Measurements from ENCODE around the gene RRP1.

Gene RRP1

GRCh38 chr21:43759651-43760050, 29.7 kb upstream of the RRP1 start:
- DNase-seq, result no peak

- no peak for DNase-seq
Measured at GRCh38 chr21:43760391-43760958, 28.9 kb upstream of the RRP1 start.

- DNase-seq, result no peak
Measured at GRCh38 chr21:43761886-43762285, 27.5 kb upstream of the RRP1 start.

- no peak for DNase-seq
Measured at GRCh38 chr21:43762303-43763128, 26.9 kb upstream of the RRP1 start.

- DNase-seq, result no peak
Measured at GRCh38 chr21:43763901-43764523, 25.4 kb upstream of the RRP1 start.

- DNase-seq, result no peak
Measured at GRCh38 chr21:43764576-43765495, 24.5 kb upstream of the RRP1 start.

GRCh38 chr21:43766734-43767497, 22.5 kb upstream of the RRP1 start:
- DNase-seq, result no peak

GRCh38 chr21:43767498-43767983, 21.8 kb upstream of the RRP1 start:
- no peak for DNase-seq

GRCh38 chr21:43767984-43768867, 21.2 kb upstream of the RRP1 start:
- DNase-seq, result no peak

- no peak for DNase-seq
Measured at GRCh38 chr21:43768868-43769167, 20.6 kb upstream of the RRP1 start.

GRCh38 chr21:43769325-43769958, 19.9 kb upstream of the RRP1 start:
- no peak for DNase-seq

- no peak for DNase-seq
Measured at GRCh38 chr21:43770066-43770655, 19.2 kb upstream of the RRP1 start.

- DNase-seq, result no peak
Measured at GRCh38 chr21:43771199-43771675, 18.1 kb upstream of the RRP1 start.

- no peak for DNase-seq
Measured at GRCh38 chr21:43771698-43772424, 17.5 kb upstream of the RRP1 start.

GRCh38 chr21:43772425-43772821, 17.0 kb upstream of the RRP1 start:
- DNase-seq, result no peak

- no peak for DNase-seq
Measured at GRCh38 chr21:43774163-43774562, 15.2 kb upstream of the RRP1 start.

GRCh38 chr21:43775190-43775589, 14.2 kb upstream of the RRP1 start:
- no peak for DNase-seq

GRCh38 chr21:43775795-43776430, 13.5 kb upstream of the RRP1 start, which contains the start of gene CSTB:
TSS of gene CSTB (minus strand) at chr21:43776308. CDS start at chr21:43776269, 39 bp downstream.
- DNase-seq, result peak; percentile 64

- DNase-seq, result no peak
Measured at GRCh38 chr21:43777953-43778352, 11.4 kb upstream of the RRP1 start.
